Measurements from ENCODE around the gene ETV4. TPM values are rescaled to one million over a fixed set of nuclear protein-coding genes. Genes with fewer than 3 reads are reported as not detected.

ETV4 gene
- total and polyA plus RNA-seq, 2 donors (not counting 1 experiment from before 2014, with no cell fraction given), result 0.33 to 1.8 TPM

- Histone ChIP-seq H4K20me1 (ENCODE audit: control insufficient read depth, extremely low read depth, insufficient read depth, low read length) (no peaks in the 10 kb centered on the region), H2AFZ (ENCODE audit: low read length) (no peak overlapping the region), H3K4me1 (ENCODE audit: control insufficient read depth, extremely low read depth, insufficient read depth, low read length) (peaks cover 14% of the 10 kb centered on the region), H3K4me3 (replicated peaks in 1 of 4; ENCODE audit: control extremely low read depth in 1 of 4, insufficient read depth in 1 of 4, low read depth in 3 of 4, low read length in 4 of 4) (no peak overlapping the region), H3K9me3 (ENCODE audit: control insufficient read depth, insufficient read depth, low read depth, low read length) (no peaks in the 10 kb centered on the region), H3K4me2 (ENCODE audit: extremely low read depth, insufficient read depth, low read length) (no peak overlapping the region), H3K36me3 (ENCODE audit: control insufficient read depth, insufficient read depth, low read length) (peaks cover 7% of the 10 kb centered on the region), H3K9ac (ENCODE audit: insufficient read depth, low read length) (no peak overlapping the region), H3K79me2 (ENCODE audit: control insufficient read depth, insufficient read depth, low read length) (no peaks in the 10 kb centered on the region), H3K27me3 (ENCODE audit: control insufficient read depth, insufficient read depth, low read length) (no peaks in the 10 kb centered on the region), H3K27ac (ENCODE audit: insufficient read depth, low read length) (no peak overlapping the region)
- TF ChIP-seq EZH2 (IDR thresholded peaks at IDR 0.05; ENCODE audit: low read length, missing control alignments) (no peak), CTCF (conservative IDR thresholded peaks at IDR 0.05 in 1 of 2, IDR thresholded peaks at IDR 0.05 in 1 of 2; ENCODE audit: low read depth in 1 of 2, low read length in 2 of 2) (no peak)
- peak in 1 of 2 donors; percentile 49 for DNase-seq (ENCODE audit: low read depth in 2 of 2)
Measured at GRCh38 chr17:43528319-43528987, 17.7 kb downstream of the ETV4 start.

GRCh38 chr17:43526886-43527648 lies 19.1 kb downstream of the ETV4 start:
- H3K79me2 ChIP-seq (ENCODE audit: control insufficient read depth, insufficient read depth, low read length), result no peaks in the 10 kb centered on the region
- peaks cover 14% of the 10 kb centered on the region for H3K4me1 ChIP-seq (ENCODE audit: control insufficient read depth, extremely low read depth, insufficient read depth, low read length)
- no peak overlapping the region for H2AFZ ChIP-seq (ENCODE audit: low read length)
- TF ChIP-seq EZH2 (IDR thresholded peaks at IDR 0.05; ENCODE audit: low read length, missing control alignments), result no peak
- TF ChIP-seq CTCF (conservative IDR thresholded peaks at IDR 0.05 in 1 of 2, IDR thresholded peaks at IDR 0.05 in 1 of 2; ENCODE audit: low read depth in 1 of 2, low read length in 2 of 2), result no peak
- no peak overlapping the region for H3K4me2 ChIP-seq (ENCODE audit: extremely low read depth, insufficient read depth, low read length)
- H4K20me1 ChIP-seq (ENCODE audit: control insufficient read depth, extremely low read depth, insufficient read depth, low read length), result no peaks in the 10 kb centered on the region
- H3K27ac ChIP-seq (ENCODE audit: insufficient read depth, low read length), result no peak overlapping the region
- H3K9me3 ChIP-seq (ENCODE audit: control insufficient read depth, insufficient read depth, low read depth, low read length), result no peaks in the 10 kb centered on the region
- DNase-seq (ENCODE audit: low read depth in 2 of 2), result no peak
- no peak overlapping the region for H3K9ac ChIP-seq (ENCODE audit: insufficient read depth, low read length)
- H3K4me3 ChIP-seq (replicated peaks in 1 of 4; ENCODE audit: control extremely low read depth in 1 of 4, insufficient read depth in 1 of 4, low read depth in 3 of 4, low read length in 4 of 4), result no peak overlapping the region
- H3K36me3 ChIP-seq (ENCODE audit: control insufficient read depth, insufficient read depth, low read length), result peaks cover 7% of the 10 kb centered on the region
- H3K27me3 ChIP-seq (ENCODE audit: control insufficient read depth, insufficient read depth, low read length), result no peaks in the 10 kb centered on the region

GRCh38 chr17:43524945-43525575 lies 21.1 kb downstream of the ETV4 start:
- TF ChIP-seq EZH2 (IDR thresholded peaks at IDR 0.05; ENCODE audit: low read length, missing control alignments) (no peak), CTCF (conservative IDR thresholded peaks at IDR 0.05 in 1 of 2, IDR thresholded peaks at IDR 0.05 in 1 of 2; ENCODE audit: low read depth in 1 of 2, low read length in 2 of 2) (no peak)
- H3K9me3 ChIP-seq (ENCODE audit: control insufficient read depth, insufficient read depth, low read depth, low read length), result no peaks in the 10 kb centered on the region
- peak in 1 of 2 donors; percentile 42 for DNase-seq (ENCODE audit: low read depth in 2 of 2)
- H2AFZ ChIP-seq (ENCODE audit: low read length), result no peak overlapping the region
- no peak overlapping the region for H3K4me3 ChIP-seq (replicated peaks in 1 of 4; ENCODE audit: control extremely low read depth in 1 of 4, insufficient read depth in 1 of 4, low read depth in 3 of 4, low read length in 4 of 4)
- no peaks in the 10 kb centered on the region for H3K27me3 ChIP-seq (ENCODE audit: control insufficient read depth, insufficient read depth, low read length)
- no peak overlapping the region for H3K9ac ChIP-seq (ENCODE audit: insufficient read depth, low read length)
- peaks cover 5% of the 10 kb centered on the region for H3K4me1 ChIP-seq (ENCODE audit: control insufficient read depth, extremely low read depth, insufficient read depth, low read length)
- peaks cover 15% of the 10 kb centered on the region for H3K36me3 ChIP-seq (ENCODE audit: control insufficient read depth, insufficient read depth, low read length)
- H3K79me2 ChIP-seq (ENCODE audit: control insufficient read depth, insufficient read depth, low read length), result no peaks in the 10 kb centered on the region
- no peaks in the 10 kb centered on the region for H4K20me1 ChIP-seq (ENCODE audit: control insufficient read depth, extremely low read depth, insufficient read depth, low read length)
- no peak overlapping the region for H3K27ac ChIP-seq (ENCODE audit: insufficient read depth, low read length)
- no peak overlapping the region for H3K4me2 ChIP-seq (ENCODE audit: extremely low read depth, insufficient read depth, low read length)

Data from fibroblast of lung (primary cell).